ENCODE measurements around the gene TRPM2.

DNA sequence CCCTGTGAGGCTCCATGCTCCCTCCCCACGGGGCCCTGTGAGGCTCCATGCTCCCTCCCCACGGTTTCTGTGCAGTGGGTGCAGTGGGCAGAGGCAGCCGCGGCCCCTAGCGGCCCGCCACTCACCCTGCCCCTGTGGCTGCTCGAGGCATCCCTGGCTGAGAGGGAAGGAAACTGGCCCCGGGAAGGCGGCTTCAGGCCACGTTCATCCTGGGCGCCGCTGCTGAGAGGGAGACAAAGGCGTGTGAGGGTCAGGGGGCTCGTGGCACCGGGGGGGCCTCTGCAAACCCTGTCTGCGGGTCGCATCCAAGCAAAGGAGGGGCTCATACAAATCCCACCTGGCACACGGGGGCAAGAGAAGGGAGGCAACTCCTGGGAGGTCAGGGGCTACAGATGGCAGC lies 22.7 kb upstream of the TRPM2 start:
- TF ChIP-seq POLR2AphosphoS5 (IDR thresholded peaks at IDR 0.05; ENCODE audit: low read depth, low read length) = no peak
- TF ChIP-seq, protein P1, sequence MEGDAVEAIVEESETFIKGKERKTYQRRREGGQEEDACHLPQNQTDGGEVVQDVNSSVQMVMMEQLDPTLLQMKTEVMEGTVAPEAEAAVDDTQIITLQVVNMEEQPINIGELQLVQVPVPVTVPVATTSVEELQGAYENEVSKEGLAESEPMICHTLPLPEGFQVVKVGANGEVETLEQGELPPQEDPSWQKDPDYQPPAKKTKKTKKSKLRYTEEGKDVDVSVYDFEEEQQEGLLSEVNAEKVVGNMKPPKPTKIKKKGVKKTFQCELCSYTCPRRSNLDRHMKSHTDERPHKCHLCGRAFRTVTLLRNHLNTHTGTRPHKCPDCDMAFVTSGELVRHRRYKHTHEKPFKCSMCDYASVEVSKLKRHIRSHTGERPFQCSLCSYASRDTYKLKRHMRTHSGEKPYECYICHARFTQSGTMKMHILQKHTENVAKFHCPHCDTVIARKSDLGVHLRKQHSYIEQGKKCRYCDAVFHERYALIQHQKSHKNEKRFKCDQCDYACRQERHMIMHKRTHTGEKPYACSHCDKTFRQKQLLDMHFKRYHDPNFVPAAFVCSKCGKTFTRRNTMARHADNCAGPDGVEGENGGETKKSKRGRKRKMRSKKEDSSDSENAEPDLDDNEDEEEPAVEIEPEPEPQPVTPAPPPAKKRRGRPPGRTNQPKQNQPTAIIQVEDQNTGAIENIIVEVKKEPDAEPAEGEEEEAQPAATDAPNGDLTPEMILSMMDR (IDR thresholded peaks at IDR 0.05) = no peak
- no peak for TF ChIP-seq TCF7L2 (IDR thresholded peaks at IDR 0.05; ENCODE audit: low read depth, low read length)
- TF ChIP-seq, protein P2, sequence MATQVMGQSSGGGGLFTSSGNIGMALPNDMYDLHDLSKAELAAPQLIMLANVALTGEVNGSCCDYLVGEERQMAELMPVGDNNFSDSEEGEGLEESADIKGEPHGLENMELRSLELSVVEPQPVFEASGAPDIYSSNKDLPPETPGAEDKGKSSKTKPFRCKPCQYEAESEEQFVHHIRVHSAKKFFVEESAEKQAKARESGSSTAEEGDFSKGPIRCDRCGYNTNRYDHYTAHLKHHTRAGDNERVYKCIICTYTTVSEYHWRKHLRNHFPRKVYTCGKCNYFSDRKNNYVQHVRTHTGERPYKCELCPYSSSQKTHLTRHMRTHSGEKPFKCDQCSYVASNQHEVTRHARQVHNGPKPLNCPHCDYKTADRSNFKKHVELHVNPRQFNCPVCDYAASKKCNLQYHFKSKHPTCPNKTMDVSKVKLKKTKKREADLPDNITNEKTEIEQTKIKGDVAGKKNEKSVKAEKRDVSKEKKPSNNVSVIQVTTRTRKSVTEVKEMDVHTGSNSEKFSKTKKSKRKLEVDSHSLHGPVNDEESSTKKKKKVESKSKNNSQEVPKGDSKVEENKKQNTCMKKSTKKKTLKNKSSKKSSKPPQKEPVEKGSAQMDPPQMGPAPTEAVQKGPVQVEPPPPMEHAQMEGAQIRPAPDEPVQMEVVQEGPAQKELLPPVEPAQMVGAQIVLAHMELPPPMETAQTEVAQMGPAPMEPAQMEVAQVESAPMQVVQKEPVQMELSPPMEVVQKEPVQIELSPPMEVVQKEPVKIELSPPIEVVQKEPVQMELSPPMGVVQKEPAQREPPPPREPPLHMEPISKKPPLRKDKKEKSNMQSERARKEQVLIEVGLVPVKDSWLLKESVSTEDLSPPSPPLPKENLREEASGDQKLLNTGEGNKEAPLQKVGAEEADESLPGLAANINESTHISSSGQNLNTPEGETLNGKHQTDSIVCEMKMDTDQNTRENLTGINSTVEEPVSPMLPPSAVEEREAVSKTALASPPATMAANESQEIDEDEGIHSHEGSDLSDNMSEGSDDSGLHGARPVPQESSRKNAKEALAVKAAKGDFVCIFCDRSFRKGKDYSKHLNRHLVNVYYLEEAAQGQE (IDR thresholded peaks at IDR 0.05; ENCODE audit: insufficient read depth in 1 of 2, low read depth in 2 of 2, low read length in 1 of 2) = no peak
- no peak for TF ChIP-seq SIN3A (IDR thresholded peaks at IDR 0.05; ENCODE audit: borderline replicate concordance, insufficient read depth, low read depth, low read length)
